HepG2 (cell line): ENCODE results near the gene TEAD1. TPM values are rescaled to one million over a fixed set of nuclear protein-coding genes. Genes with fewer than 3 reads are reported as not detected.

Experiments used
- BCL6 ChIP-seq: IDR thresholded peaks from 2 replicates; pipeline ENCODE4 v1.6.1; 2016; ENCODE audit warnings: missing genetic modification reagents, missing compliant biosample characterization
- CREB1 ChIP-seq, 2 experiments: fragments of 450-650 bp in 1 of 2; IDR thresholded peaks; 2 replicates each; pipeline ENCODE4 v1.6.1; 2016 to 2017; ENCODE audit warnings: control low read depth in 1 of 2, mild to moderate bottlenecking in 1 of 2, missing compliant biosample characterization in 1 of 2, missing genetic modification characterization in 1 of 2
- DNMT1 ChIP-seq: sonication (generic); formaldehyde crosslinking; IDR thresholded peaks from 2 replicates; pipeline ENCODE4 v1.5.1; 2020; ENCODE audit warnings: mild to moderate bottlenecking, missing genetic modification reagents
- GATA4 ChIP-seq: sonication (generic); IDR thresholded peaks from 2 replicates; pipeline ENCODE4 v1.6.1; 2016; ENCODE audit warnings: antibody characterized with exemption, low read depth, borderline replicate concordance
- HNRNPUL1 ChIP-seq: fragments of 200-400 bp; formaldehyde crosslinking; IDR thresholded peaks from 2 replicates; pipeline ENCODE4 v1.6.1; 2017; ENCODE audit warnings: low read depth, mild to moderate bottlenecking, low read length, moderate library complexity
- KLF11 ChIP-seq: IDR thresholded peaks from 2 replicates; pipeline ENCODE4 v1.6.1; 2016; ENCODE audit warnings: missing compliant biosample characterization
- NFATC3 ChIP-seq: sonication (generic); formaldehyde crosslinking; IDR thresholded peaks from 2 replicates; pipeline ENCODE4 v1.5.1; 2020; ENCODE audit warnings: mild to moderate bottlenecking, missing genetic modification reagents
- ONECUT2 ChIP-seq: sonication (generic); formaldehyde crosslinking; IDR thresholded peaks from 2 replicates; pipeline ENCODE4 v1.4.0; 2020; ENCODE audit warnings: missing genetic modification reagents
- PAX8 ChIP-seq: sonication (generic); formaldehyde crosslinking; IDR thresholded peaks from 2 replicates; pipeline ENCODE4 v1.8.0; 2022; ENCODE audit warnings: mild to moderate bottlenecking, missing genetic modification reagents, borderline replicate concordance
- SMC3 ChIP-seq: IDR thresholded peaks from 2 replicates; pipeline ENCODE4 v1.6.1; 2011; ENCODE audit warnings: low read length, improper control_type of control experiment
- SMYD3 ChIP-seq: sonication (generic); formaldehyde crosslinking; IDR thresholded peaks from 2 replicates; pipeline ENCODE4 v1.8.1; 2023; ENCODE audit warnings: mild to moderate bottlenecking, missing genetic modification reagents
- THAP11 ChIP-seq: IDR thresholded peaks from 2 replicates; pipeline ENCODE4 v1.6.1; 2016; ENCODE audit warnings: missing biosample characterization, missing genetic modification reagents
- YEATS2 ChIP-seq: sonication (generic); formaldehyde crosslinking; IDR thresholded peaks from 2 replicates; pipeline ENCODE4 v1.4.0; 2020; ENCODE audit warnings: missing genetic modification reagents, borderline replicate concordance
- ZBTB38 ChIP-seq: sonication (generic); formaldehyde crosslinking; IDR thresholded peaks from 2 replicates; pipeline ENCODE4 v1.5.1; 2020; ENCODE audit warnings: mild to moderate bottlenecking, missing genetic modification reagents
- ZNF350 ChIP-seq: sonication (generic); formaldehyde crosslinking; IDR thresholded peaks from 2 replicates; pipeline ENCODE4 v1.4.0; 2020; ENCODE audit warnings: mild to moderate bottlenecking, low read depth, missing genetic modification reagents, borderline replicate concordance
- ZNF746 ChIP-seq: sonication (generic); formaldehyde crosslinking; IDR thresholded peaks from 2 replicates; pipeline ENCODE4 v1.8.0; 2022; ENCODE audit warnings: mild to moderate bottlenecking, missing genetic modification reagents
- ZNF749 ChIP-seq: sonication (generic); formaldehyde crosslinking; IDR thresholded peaks from 2 replicates; pipeline ENCODE4 v1.8.0; 2022; ENCODE audit warnings: mild to moderate bottlenecking, missing genetic modification reagents, moderate library complexity, borderline replicate concordance
- polyA plus RNA-seq, 8 experiments: library from polyadenylated mRNA; depleted of rRNA in 3 of 8; stranded (reverse) in 7 of 8; unstranded in 1 of 8; fragments of >200 nt; fragmentation: Illumina TruSeq in 4 of 8; extraction: Trizol in 4 of 8; gene quantifications; 2 replicates each; pipeline versions ENCODE4 v1.2.1 to v1.2.3, GENCODE V29; 2011 to 2016; ENCODE audit warnings: low read depth in 4 of 8, missing spikeins in 1 of 8, mixed read lengths in 1 of 8; ENCODE audit not compliant: insufficient read depth in 1 of 8
- total RNA-seq, 5 experiments: library from RNA; depleted of rRNA; stranded (reverse); fragments of >200 nt; fragmentation: Illumina TruSeq; extraction: Trizol; gene quantifications; 2 replicates each; pipeline ENCODE4 v1.2.3, GENCODE V29; 2016; ENCODE audit warnings: low read depth in 1 of 5
- TF ChIP-seq, protein P1 (sequence below): sonication (generic); formaldehyde crosslinking; IDR thresholded peaks from 2 replicates; pipeline ENCODE4 v1.8.1; 2022; ENCODE audit warnings: low read depth, mild to moderate bottlenecking, missing genetic modification reagents
- TF ChIP-seq, protein P2 (sequence below), 2 experiments: sonication (generic) in 1 of 2; formaldehyde crosslinking in 1 of 2; IDR thresholded peaks; 2 replicates each; pipeline versions ENCODE4 v1.5.1 to v1.6.1; 2011 to 2020; ENCODE audit warnings: borderline replicate concordance in 1 of 2, low read depth in 1 of 2, low read length in 1 of 2, mild to moderate bottlenecking in 1 of 2, missing genetic modification reagents in 1 of 2, moderate library complexity in 1 of 2
- TF ChIP-seq, protein P3 (sequence below): sonication (generic); formaldehyde crosslinking; IDR thresholded peaks from 2 replicates; pipeline ENCODE4 v1.5.0; 2020; ENCODE audit warnings: missing genetic modification reagents
- TF ChIP-seq, protein P4 (sequence below): sonication (generic); formaldehyde crosslinking; IDR thresholded peaks from 2 replicates; pipeline ENCODE4 v1.5.0; 2020; ENCODE audit warnings: mild to moderate bottlenecking, missing genetic modification reagents, borderline replicate concordance

TEAD1 gene
- total and polyA plus RNA-seq, 2 of the 13 experiments (the other 11 are each of a cell fraction or from before 2014, with no cell fraction given): 20.1 to 30.5 TPM

DNA sequence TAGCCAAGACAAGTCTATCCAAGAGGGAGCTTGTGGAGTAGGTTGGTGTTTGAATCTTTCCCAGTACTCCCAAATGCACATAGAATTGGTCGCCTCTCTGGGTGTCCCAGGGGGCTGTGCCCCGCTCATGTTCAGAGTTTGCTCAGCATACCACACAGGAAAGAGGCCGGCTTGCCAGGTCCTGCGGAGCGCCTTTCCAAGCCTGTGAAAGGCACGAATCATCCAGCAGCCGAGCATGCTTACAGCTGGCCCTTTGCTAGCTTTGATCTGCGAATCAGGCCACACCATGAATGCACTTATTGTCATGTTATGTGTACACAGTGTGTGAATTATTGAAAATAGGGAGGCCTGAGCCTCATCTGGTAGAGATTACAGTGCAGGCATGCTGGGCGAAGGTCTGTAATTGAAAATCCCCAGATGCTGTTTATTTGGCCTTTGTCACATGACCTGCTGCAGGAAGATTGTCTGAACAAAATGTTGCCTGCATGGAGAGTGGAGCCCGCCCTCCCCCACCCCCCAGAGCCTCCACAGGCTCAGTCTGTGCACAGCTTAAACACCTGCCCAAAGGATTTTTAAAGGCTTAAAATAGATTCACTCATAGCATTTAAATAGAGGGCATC, 171.6 kb downstream of the TEAD1 start (continued):
- TF ChIP-seq, protein P1, sequence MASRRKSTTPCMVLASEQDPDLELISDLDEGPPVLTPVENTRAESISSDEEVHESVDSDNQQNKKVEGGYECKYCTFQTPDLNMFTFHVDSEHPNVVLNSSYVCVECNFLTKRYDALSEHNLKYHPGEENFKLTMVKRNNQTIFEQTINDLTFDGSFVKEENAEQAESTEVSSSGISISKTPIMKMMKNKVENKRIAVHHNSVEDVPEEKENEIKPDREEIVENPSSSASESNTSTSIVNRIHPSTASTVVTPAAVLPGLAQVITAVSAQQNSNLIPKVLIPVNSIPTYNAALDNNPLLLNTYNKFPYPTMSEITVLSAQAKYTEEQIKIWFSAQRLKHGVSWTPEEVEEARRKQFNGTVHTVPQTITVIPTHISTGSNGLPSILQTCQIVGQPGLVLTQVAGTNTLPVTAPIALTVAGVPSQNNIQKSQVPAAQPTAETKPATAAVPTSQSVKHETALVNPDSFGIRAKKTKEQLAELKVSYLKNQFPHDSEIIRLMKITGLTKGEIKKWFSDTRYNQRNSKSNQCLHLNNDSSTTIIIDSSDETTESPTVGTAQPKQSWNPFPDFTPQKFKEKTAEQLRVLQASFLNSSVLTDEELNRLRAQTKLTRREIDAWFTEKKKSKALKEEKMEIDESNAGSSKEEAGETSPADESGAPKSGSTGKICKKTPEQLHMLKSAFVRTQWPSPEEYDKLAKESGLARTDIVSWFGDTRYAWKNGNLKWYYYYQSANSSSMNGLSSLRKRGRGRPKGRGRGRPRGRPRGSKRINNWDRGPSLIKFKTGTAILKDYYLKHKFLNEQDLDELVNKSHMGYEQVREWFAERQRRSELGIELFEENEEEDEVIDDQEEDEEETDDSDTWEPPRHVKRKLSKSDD (CRISPR knock-in tag): peak; percentile 57; the same call in 1 of the 2 replicates
- TF ChIP-seq CREB1 (IDR thresholded peaks at IDR 0.05) (no peak), CREB1 (CRISPR knock-in tag; IDR thresholded peaks at IDR 0.05) (peak; percentile 44; the same call in 1 of the 2 replicates), ONECUT2 (CRISPR knock-in tag) (peak; percentile 68; the same call in 1 of the 2 replicates), NFATC3 (CRISPR knock-in tag) (no peak), ZNF749 (CRISPR knock-in tag) (no peak), DNMT1 (CRISPR knock-in tag) (no peak), ZNF746 (CRISPR knock-in tag) (peak; percentile 54; the same call in 1 of the 2 replicates), KLF11 (CRISPR knock-in tag) (peak; percentile 65), THAP11 (peak; percentile 71), SMC3 (peak; percentile 14; the same call in 1 of the 2 replicates), GATA4 (no peak; the same call in 1 of the 2 replicates), PAX8 (no peak), ZNF350 (CRISPR knock-in tag) (peak; percentile 74; the same call in 1 of the 2 replicates), SMYD3 (peak; percentile 66; the same call in 1 of the 2 replicates), YEATS2 (CRISPR knock-in tag) (peak; percentile 33; the same call in 1 of the 2 replicates), HNRNPUL1 (no peak), BCL6 (peak; percentile 85), ZBTB38 (no peak)
- TF ChIP-seq, protein P2, sequence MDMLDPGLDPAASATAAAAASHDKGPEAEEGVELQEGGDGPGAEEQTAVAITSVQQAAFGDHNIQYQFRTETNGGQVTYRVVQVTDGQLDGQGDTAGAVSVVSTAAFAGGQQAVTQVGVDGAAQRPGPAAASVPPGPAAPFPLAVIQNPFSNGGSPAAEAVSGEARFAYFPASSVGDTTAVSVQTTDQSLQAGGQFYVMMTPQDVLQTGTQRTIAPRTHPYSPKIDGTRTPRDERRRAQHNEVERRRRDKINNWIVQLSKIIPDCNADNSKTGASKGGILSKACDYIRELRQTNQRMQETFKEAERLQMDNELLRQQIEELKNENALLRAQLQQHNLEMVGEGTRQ (IDR thresholded peaks at IDR 0.05; ENCODE audit: low read depth, low read length): peak; percentile 70
- TF ChIP-seq, protein P2 (CRISPR knock-in tag; IDR thresholded peaks at IDR 0.05; ENCODE audit: borderline replicate concordance): peak; percentile 85; the same call in 1 of the 2 replicates
- TF ChIP-seq, protein P3, sequence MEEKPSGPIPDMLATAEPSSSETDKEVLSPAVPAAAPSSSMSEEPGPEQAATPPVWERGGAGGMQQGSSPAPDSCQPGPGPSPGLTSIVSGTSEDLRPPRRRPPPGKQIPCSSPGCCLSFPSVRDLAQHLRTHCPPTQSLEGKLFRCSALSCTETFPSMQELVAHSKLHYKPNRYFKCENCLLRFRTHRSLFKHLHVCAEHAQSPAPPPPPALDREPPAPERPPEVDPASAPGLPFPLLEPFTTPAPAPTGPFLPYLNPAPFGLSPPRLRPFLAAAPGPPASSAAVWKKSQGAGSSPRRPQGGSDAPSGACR (CRISPR knock-in tag): no peak
- TF ChIP-seq, protein P4, sequence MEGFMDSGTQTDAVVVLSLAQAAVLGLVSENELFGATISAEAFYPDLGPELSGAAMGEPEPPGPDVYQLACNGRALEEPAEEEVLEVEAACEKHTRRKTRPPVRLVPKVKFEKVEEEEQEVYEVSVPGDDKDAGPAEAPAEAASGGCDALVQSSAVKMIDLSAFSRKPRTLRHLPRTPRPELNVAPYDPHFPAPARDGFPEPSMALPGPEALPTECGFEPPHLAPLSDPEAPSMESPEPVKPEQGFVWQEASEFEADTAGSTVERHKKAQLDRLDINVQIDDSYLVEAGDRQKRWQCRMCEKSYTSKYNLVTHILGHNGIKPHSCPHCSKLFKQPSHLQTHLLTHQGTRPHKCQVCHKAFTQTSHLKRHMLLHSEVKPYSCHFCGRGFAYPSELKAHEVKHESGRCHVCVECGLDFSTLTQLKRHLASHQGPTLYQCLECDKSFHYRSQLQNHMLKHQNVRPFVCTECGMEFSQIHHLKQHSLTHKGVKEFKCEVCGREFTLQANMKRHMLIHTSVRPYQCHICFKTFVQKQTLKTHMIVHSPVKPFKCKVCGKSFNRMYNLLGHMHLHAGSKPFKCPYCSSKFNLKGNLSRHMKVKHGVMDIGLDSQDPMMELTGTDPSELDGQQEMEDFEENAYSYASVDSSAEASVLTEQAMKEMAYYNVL (CRISPR knock-in tag): peak; percentile 89
